GM19324 (cell line): Measurements from ENCODE around the gene SPATA25.
A peak's percentile ranks its signal among the peaks of the same experiment; 100 is the strongest.

Experiments used
- ATAC-seq: cut with Tn5 transposase; IDR thresholded peaks from one replicate; pipeline ENCODE4 v1.9.1; 2021; ENCODE audit warnings: mild to moderate bottlenecking, moderate library complexity; ENCODE audit not compliant: unreplicated experiment, low FRiP score

Gene SPATA25

DNA sequence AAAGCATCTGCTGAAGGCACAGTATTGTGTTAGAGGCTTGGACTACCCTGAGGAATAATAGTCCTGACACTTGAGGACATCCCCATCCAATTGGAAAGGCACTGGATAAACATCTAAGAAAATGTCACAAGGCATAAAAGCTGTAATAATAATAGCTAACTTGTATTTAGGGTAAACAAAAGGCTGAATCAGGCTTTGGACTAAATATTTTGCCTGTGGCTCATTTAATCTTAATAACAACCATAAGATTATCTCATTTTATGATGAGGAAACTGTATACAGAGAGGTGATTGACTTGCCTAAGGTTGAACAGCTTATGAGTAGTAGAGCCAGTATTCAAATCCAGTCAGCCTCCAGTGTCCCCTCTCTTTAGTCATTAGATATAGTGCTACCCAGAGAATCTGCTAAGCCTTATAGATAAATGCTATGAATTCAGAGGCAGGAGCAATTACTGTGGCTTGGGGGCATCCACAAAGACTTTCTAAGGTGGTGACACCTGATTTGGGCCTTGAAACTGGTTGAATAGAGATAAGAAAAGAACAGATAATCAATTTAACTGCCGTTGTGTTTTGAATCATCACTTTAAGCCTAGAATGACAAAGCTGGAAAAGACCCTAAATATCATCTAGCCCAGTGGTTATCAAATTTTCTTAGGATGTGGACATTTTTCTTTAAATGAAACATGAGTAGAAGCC is 13.9 kb downstream of the SPATA25 start:
- ATAC-seq, result no peak

- ATAC-seq, result no peak
Measured at GRCh38 chr20:45872626-45873025, 14.8 kb downstream of the SPATA25 start.

DNA sequence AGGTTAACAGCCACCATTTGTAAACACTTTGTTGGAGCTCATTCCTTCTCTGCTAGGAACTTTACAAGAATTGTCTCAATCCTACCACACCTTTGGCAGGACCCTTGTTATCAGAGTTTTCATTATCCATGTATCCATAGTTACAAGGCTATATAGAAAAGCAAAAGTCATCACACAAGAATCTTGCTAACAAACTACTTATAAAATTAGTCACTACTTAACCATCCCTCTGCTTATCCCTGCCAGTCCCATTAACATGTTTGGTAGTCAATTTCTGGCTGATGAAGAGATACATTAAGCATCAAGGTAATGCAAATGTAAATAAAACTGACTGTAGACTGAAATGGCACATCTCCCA is 19.6 kb downstream of the SPATA25 start:
- ATAC-seq, result no peak

- ATAC-seq, result no peak
Measured at GRCh38 chr20:45867136-45867818, 20.1 kb downstream of the SPATA25 start.

GRCh38 chr20:45866454-45866853 is 21.0 kb downstream of the SPATA25 start:
- no peak for ATAC-seq

DNA sequence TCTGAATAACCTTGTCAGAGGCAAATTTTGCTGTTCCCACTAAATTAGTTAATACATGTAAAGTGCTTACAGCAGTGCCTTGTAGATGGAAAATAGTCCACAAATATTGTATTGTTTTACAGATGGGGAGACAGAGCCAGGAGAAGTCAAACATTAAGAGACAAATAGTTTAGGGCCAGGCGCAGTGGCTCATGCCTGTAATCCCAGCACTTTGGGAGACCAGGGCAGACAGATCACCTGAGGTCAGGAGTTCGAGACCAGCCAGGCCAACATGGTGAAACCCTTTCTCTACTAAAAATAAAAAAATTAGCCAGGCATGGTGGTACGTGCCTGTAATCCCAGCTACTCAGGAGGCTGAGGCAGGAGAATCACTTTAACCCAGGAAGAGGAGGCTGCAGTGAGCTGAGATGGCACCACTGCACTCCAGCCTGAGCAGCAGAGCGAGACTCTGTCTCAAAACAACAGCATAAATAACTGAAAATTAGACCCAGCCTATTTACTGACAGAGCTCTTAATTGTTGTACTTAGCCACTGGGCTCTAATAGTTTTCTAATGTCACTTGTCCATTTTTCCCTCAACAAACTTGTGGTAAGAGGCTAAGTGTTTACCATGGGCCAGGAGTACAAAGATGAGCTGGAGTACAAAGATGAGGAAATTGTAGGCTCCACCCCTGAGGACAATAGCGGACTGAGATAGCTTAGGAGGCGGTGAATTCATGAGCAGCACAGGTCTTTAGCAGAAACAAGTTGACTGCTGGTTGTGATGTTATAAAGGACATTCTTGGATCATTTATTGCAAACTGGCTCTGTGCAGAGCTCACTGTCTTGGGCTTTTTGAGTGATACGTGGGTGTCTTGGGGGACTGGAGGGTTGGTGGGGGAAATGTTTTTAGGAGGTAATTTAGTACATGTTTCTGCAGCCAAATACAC is 23.6 kb downstream of the SPATA25 start:
- ATAC-seq, result no peak

GRCh38 chr20:45861221-45862075 is 26.0 kb downstream of the SPATA25 start:
- no peak for ATAC-seq

DNA sequence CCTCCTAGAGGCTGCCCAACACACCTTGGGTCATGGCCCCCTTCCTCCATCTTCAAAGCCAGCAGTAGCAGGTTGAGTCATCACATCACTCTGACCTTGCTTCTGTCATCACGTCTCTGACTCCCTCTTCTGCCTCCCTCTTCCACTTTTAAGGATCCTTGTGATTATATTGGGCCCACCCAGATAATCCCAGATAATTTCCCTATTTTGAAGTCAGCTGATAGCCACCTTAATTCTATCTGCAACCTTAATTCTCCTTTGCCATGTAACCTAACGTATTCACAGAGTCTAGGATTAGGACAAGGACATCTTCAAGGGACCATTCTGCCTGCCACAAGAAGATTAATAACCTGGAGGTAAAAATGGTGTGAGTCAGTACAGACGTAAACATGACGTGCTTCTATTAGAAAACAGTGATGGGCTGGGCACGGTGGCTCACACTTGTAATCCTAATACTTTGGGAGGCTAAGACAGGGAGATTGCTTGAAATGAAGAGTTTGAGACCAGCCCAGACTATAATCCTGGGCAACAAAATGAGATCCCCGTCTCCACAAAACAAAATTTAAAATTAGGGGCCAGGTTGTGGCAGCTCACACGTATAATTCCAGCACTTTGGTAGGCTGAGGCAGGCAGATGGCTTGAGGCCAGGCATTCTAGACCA is 26.7 kb downstream of the SPATA25 start:
- ATAC-seq, result no peak

DNA sequence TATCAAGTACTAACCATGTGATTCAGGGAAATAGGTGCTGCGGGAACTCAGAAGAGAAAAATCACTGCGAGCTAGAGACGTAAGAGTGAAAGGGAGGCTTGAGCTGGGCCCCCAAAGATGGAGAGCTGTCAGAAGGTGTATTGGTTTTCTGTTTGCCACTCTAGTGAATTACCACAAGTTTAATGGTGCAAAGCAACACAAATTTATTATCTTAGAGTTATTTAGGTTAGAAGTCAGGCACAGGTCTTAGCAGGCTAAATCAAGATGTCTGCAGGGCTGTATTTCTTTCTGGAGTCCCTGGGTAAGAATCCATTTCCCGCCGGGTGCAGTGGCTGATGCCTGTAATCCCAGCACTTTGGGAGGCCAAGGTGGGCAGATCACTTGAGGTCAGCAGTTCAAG is 27.5 kb downstream of the SPATA25 start:
- ATAC-seq, result no peak

GRCh38 chr20:45857882-45858216 is 29.6 kb downstream of the SPATA25 start:
- peak; percentile 17 for ATAC-seq

- peak; percentile 96 for ATAC-seq
Measured at GRCh38 chr20:45857114-45857881, 30.1 kb downstream of the SPATA25 start, which contains the start of the genes ACOT8 and ZSWIM3. ACOT8 (minus strand) TSS chr20:45857392; CDS start chr20:45857315, 77 bp downstream. ZSWIM3 (plus strand) TSS chr20:45857614; CDS start chr20:45857826, 212 bp downstream.

GRCh38 chr20:45853484-45853883 is 33.9 kb downstream of the SPATA25 start:
- ATAC-seq, result no peak

GRCh38 chr20:45852326-45852725 is 35.1 kb downstream of the SPATA25 start:
- ATAC-seq, result no peak

GRCh38 chr20:45851501-45851900 is 35.9 kb downstream of the SPATA25 start:
- ATAC-seq, result no peak

DNA sequence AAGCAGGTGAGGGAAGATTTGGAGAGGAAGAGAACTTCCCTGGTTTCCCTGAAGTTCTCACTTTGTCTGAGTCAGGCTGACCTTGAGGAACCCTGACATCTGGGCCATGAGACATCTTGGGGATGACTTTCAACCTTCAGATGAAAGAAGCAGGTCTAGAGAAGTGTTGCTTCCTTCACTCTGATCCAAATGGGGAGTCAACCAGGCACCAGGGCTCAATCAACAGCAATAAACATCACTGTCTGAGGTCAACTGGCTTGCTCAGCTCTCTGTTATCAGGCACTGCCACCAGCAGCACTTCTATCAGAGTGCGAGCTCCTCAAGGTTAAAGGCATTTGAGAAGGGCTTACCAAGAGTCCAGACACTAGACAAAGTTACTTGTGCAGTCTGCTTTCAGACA is 36.5 kb downstream of the SPATA25 start:
- ATAC-seq, result no peak

DNA sequence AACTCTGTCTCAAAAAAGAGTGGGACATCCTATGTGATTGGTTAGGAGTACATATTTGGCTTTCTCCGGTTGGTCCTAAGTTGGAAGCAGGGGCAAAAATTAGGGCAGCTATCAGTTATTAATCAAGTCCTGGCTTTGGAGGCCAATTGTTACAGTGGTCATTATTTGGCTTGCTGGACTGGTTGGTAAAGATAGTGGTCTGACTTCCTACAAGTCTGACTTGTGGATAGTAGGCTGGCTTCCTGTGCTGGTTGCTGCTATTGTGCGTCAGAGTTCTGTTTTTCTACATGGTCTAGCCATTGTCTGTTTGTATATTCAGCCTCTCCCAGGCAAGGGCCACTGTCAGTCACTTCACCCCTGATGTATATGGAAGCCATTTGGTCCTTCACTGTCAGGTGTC is 37.2 kb downstream of the SPATA25 start:
- ATAC-seq, result no peak

- ATAC-seq, result no peak
Measured at GRCh38 chr20:45848969-45849582, 38.3 kb downstream of the SPATA25 start.

DNA sequence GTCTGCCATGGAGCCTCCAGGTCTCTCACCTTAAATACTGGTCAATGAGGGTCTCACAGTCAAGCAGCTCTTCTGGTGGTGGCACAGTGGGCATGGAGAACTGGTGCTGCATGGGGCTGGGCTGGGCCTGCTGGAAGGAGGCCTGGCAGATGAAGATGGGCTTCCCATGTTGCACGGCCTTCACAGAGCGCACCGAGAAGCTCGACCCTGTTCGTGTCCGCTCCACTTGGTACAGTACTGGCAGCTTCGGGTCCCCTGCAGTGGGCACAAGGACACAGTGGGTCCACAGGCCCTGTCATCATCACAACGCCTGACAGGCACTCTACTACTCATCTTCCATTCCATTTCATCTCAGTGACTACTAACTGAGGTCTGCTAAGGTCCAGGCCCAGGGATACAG is 39.0 kb downstream of the SPATA25 start:
- no peak for ATAC-seq

DNA sequence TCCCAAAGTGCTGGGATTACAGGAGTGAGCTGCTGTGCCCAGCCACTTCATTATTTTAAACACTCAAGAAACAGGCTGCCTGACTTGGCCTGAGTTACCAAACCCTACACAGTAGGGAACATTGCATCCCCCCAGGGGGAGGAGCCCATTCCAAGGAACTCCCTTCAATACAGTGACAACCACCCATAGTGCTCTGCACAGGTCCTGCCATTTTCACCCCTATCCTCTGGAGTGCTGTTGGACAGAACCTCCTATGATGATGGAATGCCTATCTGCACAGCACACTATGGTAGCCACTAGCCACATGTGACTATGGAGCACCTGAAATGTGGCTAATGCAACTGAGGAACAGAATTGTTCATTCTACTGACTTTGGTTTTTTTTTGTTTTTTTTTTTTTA is 42.0 kb downstream of the SPATA25 start:
- ATAC-seq, result no peak
